ENCODE results near the gene PTPN11. TPM values are rescaled to one million over a fixed set of nuclear protein-coding genes. Genes with fewer than 3 reads are reported as not detected.

PTPN11 gene
- polyA plus RNA-seq, 1 donor from 2014 or later = 92.5 TPM

DNA sequence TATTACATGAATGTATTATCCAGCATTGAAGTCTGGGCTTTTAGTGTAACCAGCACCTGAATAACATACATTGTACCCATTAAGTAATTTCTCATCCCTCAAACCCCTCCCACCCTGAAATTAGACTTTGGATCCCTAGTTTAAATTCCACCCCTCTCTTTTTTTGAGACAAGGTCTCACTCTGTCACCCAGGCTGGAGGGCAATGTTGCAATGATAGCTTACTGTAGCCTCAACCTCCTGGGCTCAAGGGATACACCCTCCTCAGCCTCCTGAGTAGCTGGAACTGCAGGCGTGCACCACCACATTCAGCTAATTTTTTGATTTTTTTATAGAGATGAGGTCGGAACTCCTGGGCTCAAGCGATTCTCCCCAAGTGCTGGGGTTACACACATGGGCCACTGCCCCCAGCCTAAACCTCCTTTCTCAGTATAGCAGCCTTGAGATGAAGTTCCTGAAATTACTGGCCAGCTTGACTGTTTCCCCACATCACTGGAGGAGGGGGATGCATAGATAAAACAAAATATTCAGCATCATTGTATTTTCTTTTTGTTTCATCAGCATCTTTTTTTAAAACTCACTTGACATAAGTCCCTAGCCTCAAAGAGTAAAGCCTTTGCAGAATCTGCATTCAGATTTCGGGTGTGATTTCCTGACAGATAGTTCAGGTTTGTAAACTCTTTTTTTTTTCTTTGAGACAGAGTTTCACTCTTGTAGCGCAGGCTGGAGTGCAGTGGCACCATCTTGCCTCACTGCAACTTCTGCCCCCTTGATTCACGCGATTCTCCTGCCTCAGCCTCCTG, 7.0 kb downstream of the PTPN11 start:
- H3K79me2 ChIP-seq (replicated peaks; ENCODE audit: insufficient read depth, low read length) = peaks cover 35% of the 10 kb centered on the region
- no peaks in the 10 kb centered on the region for H3K9me3 ChIP-seq (ENCODE audit: low read length)
- no peak overlapping the region for H3K4me3 ChIP-seq (ENCODE audit: low read length)
- H4K20me1 ChIP-seq (ENCODE audit: insufficient read depth) = no peaks in the 10 kb centered on the region
- no peaks in the 10 kb centered on the region for H3F3A ChIP-seq (ENCODE audit: insufficient read depth, low read length, poor library complexity, severe bottlenecking)
- TF ChIP-seq POLR2AphosphoS5 (IDR thresholded peaks at IDR 0.05) (no peak), MXI1 (conservative IDR thresholded peaks at IDR 0.05; ENCODE audit: poor library complexity, severe bottlenecking) (no peak), TAF1 (IDR thresholded peaks at IDR 0.05; ENCODE audit: low read depth) (no peak), EZH2 (IDR thresholded peaks at IDR 0.05; ENCODE audit: borderline replicate concordance, insufficient read depth, low read length, poor library complexity, severe bottlenecking) (no peak), EP300 (conservative IDR thresholded peaks at IDR 0.05; ENCODE audit: poor library complexity, severe bottlenecking) (no peak), RAD21 (conservative IDR thresholded peaks at IDR 0.05) (no peak), SMC3 (conservative IDR thresholded peaks at IDR 0.05; ENCODE audit: poor library complexity) (no peak)
- TF ChIP-seq, protein P1, sequence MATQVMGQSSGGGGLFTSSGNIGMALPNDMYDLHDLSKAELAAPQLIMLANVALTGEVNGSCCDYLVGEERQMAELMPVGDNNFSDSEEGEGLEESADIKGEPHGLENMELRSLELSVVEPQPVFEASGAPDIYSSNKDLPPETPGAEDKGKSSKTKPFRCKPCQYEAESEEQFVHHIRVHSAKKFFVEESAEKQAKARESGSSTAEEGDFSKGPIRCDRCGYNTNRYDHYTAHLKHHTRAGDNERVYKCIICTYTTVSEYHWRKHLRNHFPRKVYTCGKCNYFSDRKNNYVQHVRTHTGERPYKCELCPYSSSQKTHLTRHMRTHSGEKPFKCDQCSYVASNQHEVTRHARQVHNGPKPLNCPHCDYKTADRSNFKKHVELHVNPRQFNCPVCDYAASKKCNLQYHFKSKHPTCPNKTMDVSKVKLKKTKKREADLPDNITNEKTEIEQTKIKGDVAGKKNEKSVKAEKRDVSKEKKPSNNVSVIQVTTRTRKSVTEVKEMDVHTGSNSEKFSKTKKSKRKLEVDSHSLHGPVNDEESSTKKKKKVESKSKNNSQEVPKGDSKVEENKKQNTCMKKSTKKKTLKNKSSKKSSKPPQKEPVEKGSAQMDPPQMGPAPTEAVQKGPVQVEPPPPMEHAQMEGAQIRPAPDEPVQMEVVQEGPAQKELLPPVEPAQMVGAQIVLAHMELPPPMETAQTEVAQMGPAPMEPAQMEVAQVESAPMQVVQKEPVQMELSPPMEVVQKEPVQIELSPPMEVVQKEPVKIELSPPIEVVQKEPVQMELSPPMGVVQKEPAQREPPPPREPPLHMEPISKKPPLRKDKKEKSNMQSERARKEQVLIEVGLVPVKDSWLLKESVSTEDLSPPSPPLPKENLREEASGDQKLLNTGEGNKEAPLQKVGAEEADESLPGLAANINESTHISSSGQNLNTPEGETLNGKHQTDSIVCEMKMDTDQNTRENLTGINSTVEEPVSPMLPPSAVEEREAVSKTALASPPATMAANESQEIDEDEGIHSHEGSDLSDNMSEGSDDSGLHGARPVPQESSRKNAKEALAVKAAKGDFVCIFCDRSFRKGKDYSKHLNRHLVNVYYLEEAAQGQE (IDR thresholded peaks at IDR 0.05; ENCODE audit: borderline replicate concordance) = no peak
- TF ChIP-seq, protein P2, sequence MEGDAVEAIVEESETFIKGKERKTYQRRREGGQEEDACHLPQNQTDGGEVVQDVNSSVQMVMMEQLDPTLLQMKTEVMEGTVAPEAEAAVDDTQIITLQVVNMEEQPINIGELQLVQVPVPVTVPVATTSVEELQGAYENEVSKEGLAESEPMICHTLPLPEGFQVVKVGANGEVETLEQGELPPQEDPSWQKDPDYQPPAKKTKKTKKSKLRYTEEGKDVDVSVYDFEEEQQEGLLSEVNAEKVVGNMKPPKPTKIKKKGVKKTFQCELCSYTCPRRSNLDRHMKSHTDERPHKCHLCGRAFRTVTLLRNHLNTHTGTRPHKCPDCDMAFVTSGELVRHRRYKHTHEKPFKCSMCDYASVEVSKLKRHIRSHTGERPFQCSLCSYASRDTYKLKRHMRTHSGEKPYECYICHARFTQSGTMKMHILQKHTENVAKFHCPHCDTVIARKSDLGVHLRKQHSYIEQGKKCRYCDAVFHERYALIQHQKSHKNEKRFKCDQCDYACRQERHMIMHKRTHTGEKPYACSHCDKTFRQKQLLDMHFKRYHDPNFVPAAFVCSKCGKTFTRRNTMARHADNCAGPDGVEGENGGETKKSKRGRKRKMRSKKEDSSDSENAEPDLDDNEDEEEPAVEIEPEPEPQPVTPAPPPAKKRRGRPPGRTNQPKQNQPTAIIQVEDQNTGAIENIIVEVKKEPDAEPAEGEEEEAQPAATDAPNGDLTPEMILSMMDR (IDR thresholded peaks at IDR 0.05; ENCODE audit: poor library complexity, severe bottlenecking) = no peak
- H3K9me2 ChIP-seq (ENCODE audit: insufficient read depth, low read length) = no peaks in the 10 kb centered on the region
- no peaks in the 10 kb centered on the region for H3K27me3 ChIP-seq (ENCODE audit: insufficient read depth, low read depth, low read length)
- H3K27ac ChIP-seq (ENCODE audit: low read length) = no peak overlapping the region
- no peak overlapping the region for H3K9ac ChIP-seq (ENCODE audit: low read length)
- H3K36me3 ChIP-seq (ENCODE audit: insufficient read depth, low read length) = no peaks in the 10 kb centered on the region
- H2AFZ ChIP-seq (ENCODE audit: low read depth, low read length) = no peak overlapping the region
- no peak overlapping the region for H3K4me2 ChIP-seq (ENCODE audit: low read length)

DNA sequence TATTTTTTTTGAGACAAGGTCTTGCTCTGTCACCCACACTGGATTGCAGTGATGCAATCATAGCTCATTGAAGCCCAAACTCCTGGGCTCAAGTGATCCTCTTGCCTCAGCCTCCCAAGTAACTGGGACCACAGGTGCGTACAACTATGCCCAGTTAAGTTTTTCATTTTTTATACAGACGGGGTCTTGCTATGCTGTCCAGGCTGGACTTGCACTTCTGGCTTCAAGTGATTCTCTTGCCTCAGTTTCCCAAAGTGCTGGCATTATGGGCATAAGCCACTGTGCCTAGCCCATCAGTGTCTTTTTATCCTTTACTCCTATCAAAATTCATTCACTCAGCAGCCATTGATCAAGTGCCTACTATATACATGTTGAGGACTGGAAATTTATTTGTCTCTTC, 9.0 kb downstream of the PTPN11 start:
- no peaks in the 10 kb centered on the region for H3K9me2 ChIP-seq (ENCODE audit: insufficient read depth, low read length)
- TF ChIP-seq EZH2 (IDR thresholded peaks at IDR 0.05; ENCODE audit: borderline replicate concordance, insufficient read depth, low read length, poor library complexity, severe bottlenecking) = no peak
- no peak for TF ChIP-seq RAD21 (conservative IDR thresholded peaks at IDR 0.05)
- no peak for TF ChIP-seq SMC3 (conservative IDR thresholded peaks at IDR 0.05; ENCODE audit: poor library complexity)
- TF ChIP-seq, protein P1 (IDR thresholded peaks at IDR 0.05; ENCODE audit: borderline replicate concordance) = no peak
- no peak for TF ChIP-seq POLR2AphosphoS5 (IDR thresholded peaks at IDR 0.05)
- TF ChIP-seq, protein P2 (IDR thresholded peaks at IDR 0.05; ENCODE audit: poor library complexity, severe bottlenecking) = no peak
- TF ChIP-seq MXI1 (conservative IDR thresholded peaks at IDR 0.05; ENCODE audit: poor library complexity, severe bottlenecking) = no peak
- TF ChIP-seq EP300 (conservative IDR thresholded peaks at IDR 0.05; ENCODE audit: poor library complexity, severe bottlenecking) = no peak
- TF ChIP-seq TAF1 (IDR thresholded peaks at IDR 0.05; ENCODE audit: low read depth) = no peak
- H2AFZ ChIP-seq (ENCODE audit: low read depth, low read length) = no peak overlapping the region
- no peak overlapping the region for H3K9ac ChIP-seq (ENCODE audit: low read length)
- H3K4me2 ChIP-seq (ENCODE audit: low read length) = no peak overlapping the region
- H3F3A ChIP-seq (ENCODE audit: insufficient read depth, low read length, poor library complexity, severe bottlenecking) = no peaks in the 10 kb centered on the region
- peaks cover 26% of the 10 kb centered on the region for H3K79me2 ChIP-seq (replicated peaks; ENCODE audit: insufficient read depth, low read length)
- H4K20me1 ChIP-seq (ENCODE audit: insufficient read depth) = no peaks in the 10 kb centered on the region
- H3K9me3 ChIP-seq (ENCODE audit: low read length) = no peaks in the 10 kb centered on the region
- H3K27me3 ChIP-seq (ENCODE audit: insufficient read depth, low read depth, low read length) = no peaks in the 10 kb centered on the region
- H3K27ac ChIP-seq (ENCODE audit: low read length) = no peak overlapping the region
- H3K36me3 ChIP-seq (ENCODE audit: insufficient read depth, low read length) = no peaks in the 10 kb centered on the region
- H3K4me3 ChIP-seq (ENCODE audit: low read length) = no peak overlapping the region
